Retinal pigment epithelial cell (primary cell): ENCODE data around the gene ARF6.

ENCODE experiments used
- DNase-seq: peaks from one replicate; pipeline ENCODE4 v3.0.0-alpha.2; 2010; ENCODE audit warnings: low read depth
- H3K4me3 ChIP-seq: 2 replicates; pipeline ENCODE4 v1.5.1; 2011; ENCODE audit warnings: mild to moderate bottlenecking, low read length, control low read depth, moderate library complexity
- TF ChIP-seq, protein P1 (sequence below): conservative IDR thresholded peaks from 2 replicates; pipeline ENCODE4 v1.5.1; 2011; ENCODE audit warnings: low read depth, low read length, control low read depth, inconsistent platforms

ARF6 gene

GRCh38 chr14:49892636-49893308 is at the start of gene ARF6:
ARF6 (plus strand) TSS chr14:49893082; CDS start chr14:49893737, 655 bp downstream.
- TF ChIP-seq, protein P1, sequence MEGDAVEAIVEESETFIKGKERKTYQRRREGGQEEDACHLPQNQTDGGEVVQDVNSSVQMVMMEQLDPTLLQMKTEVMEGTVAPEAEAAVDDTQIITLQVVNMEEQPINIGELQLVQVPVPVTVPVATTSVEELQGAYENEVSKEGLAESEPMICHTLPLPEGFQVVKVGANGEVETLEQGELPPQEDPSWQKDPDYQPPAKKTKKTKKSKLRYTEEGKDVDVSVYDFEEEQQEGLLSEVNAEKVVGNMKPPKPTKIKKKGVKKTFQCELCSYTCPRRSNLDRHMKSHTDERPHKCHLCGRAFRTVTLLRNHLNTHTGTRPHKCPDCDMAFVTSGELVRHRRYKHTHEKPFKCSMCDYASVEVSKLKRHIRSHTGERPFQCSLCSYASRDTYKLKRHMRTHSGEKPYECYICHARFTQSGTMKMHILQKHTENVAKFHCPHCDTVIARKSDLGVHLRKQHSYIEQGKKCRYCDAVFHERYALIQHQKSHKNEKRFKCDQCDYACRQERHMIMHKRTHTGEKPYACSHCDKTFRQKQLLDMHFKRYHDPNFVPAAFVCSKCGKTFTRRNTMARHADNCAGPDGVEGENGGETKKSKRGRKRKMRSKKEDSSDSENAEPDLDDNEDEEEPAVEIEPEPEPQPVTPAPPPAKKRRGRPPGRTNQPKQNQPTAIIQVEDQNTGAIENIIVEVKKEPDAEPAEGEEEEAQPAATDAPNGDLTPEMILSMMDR: no peak
- peak; percentile 86 for DNase-seq
- peak within 1 kb of the TSS; percentile 89 for H3K4me3 ChIP-seq

GRCh38 chr14:49849213-49849847 is 43.6 kb upstream of the ARF6 start:
- TF ChIP-seq, protein P1: no peak
- no peak for DNase-seq
- H3K4me3 ChIP-seq: no peak overlapping the region

DNA sequence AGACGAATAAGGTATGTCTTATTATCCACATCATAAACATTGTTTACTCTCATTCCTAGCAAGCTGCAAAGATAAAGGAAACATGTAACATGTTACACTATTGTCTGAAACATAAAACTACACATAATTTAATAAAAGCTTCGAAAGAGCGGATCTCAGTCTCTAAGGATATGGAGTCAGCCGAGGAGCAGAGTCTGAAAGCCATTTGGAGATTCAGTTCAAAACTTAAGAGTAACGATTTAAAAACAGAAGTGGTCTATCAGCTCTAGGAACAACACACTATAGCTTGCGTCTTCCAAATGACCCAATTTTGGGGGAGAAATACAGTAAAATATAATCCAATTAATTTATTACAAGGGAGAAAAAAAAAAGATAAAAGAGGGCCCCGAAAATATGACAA is 41.1 kb upstream of the ARF6 start:
- H3K4me3 ChIP-seq: peak overlapping the region; percentile 81
- no peak for DNase-seq
- TF ChIP-seq, protein P1: no peak

DNA sequence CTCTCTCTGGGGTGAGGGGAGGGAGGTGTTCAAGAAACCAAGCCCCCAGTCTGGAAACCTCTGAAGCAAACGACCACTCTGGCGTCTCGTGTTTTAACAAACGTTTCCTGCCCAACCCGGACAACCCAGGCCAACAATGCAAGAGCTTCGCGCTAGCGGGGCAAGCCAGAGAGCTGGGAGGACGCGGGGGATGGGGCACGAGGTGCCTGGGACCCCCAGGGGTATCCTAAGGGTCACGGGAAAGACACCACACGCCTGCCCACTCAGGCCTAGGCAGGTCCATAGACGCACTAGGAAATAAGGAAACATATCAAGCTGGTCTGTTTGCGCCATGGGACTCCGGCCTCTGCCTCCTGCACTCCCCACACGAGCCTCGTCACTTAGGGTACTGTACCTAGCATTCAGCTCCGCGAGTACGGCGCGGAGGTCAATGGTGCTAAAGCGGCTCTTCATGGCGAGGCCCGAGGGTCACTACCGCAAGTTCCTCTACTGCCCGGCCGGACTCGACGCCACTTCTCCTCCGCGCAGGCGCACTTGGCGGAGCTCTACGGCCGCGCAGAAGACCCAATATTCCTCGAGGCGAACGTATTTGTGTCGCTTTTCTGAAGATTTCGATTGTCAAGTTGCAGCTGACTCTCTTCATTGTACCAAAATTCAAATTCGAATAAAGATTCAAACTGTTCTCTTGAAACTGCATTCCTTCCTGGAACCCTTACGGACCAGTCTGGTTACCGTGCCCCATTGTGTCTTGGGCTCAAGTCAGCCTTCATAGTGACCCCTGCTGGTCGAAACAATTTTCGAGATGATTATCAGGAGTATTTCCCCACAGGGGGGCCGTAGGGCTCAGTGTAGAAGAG is 40.4 kb upstream of the ARF6 start, which contains the start of gene NEMF:
Gene NEMF, minus strand, starts transcription at position 488 of the 857 bp plus-strand sequence. Its CDS starts 35 bp downstream, at position 453.
- TF ChIP-seq, protein P1: peak; percentile 75
- DNase-seq: peak; percentile 52
- peak within 1 kb of the TSS; percentile 81 for H3K4me3 ChIP-seq

- no peak for DNase-seq
- H3K4me3 ChIP-seq: peak overlapping the region; percentile 81
- TF ChIP-seq, protein P1: no peak
Measured at GRCh38 chr14:49853158-49853477, 39.8 kb upstream of the ARF6 start.

DNA sequence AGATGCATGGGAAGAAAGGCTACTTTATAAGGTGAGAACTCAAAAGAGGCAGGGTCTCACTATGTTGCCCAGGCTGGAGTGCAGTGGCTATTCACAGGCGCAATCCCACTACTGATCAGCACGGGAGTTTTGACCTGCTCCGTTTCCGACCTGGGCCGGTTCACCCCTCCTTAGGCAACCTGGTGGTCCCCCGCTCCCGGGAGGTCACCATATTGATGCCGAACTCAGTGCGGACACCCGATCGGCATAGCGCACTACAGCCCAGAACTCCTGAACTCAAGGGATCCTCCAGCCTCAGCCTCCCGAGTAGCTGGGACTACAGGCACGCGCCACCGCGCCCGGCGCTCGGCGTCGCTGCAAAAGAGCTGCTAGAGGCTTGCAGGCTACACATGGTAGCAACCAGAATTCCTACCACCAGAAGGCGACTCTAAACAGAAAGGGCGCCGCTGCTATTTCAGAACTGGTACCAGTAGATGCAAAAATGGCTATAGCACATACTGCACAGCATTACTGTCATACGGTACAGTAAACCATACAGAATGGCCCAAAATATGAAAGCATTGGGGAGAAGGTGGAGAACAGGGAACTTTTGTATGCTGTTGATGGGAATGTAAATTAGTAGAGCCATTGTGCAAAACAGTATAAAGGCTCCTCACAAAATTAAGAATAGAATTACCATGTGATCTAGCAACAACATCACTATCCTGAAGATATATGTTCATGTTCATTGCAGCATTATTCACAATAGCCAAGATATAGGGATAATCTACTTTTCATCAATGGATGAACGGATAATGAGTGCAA is 39.1 kb upstream of the ARF6 start:
- TF ChIP-seq, protein P1: peak; percentile 81
- peak; percentile 62 for DNase-seq
- peak overlapping the region; percentile 81 for H3K4me3 ChIP-seq
